HEK293 (cell line): Measurements from ENCODE around the gene GLYATL1B.

Source experiments
- GLI2 ChIP-seq: fragments of 450-650 bp; formaldehyde crosslinking; IDR thresholded peaks from 2 replicates; pipeline ENCODE4; 2017; ENCODE audit warnings: missing biosample characterization, missing genetic modification characterization, low read depth, borderline replicate concordance
- PRDM1 ChIP-seq: fragments of 450-650 bp; formaldehyde crosslinking; IDR thresholded peaks from 2 replicates; pipeline ENCODE4; 2016; ENCODE audit warnings: missing biosample characterization, missing genetic modification characterization
- SETDB1 ChIP-seq: IDR thresholded peaks from one replicate; pipeline ENCODE4 v1.6.1; 2017; ENCODE audit warnings: mild to moderate bottlenecking, low read length, moderate library complexity, mixed read lengths; ENCODE audit not compliant: insufficient read length
- SP2 ChIP-seq: fragments of 450-650 bp; formaldehyde crosslinking; IDR thresholded peaks from 2 replicates; pipeline ENCODE4 v1.5.1; 2016; ENCODE audit warnings: missing biosample characterization, missing genetic modification characterization
- ZIC2 ChIP-seq: fragments of 450-650 bp; formaldehyde crosslinking; IDR thresholded peaks from 2 replicates; pipeline ENCODE4 v1.5.1; 2016; ENCODE audit warnings: missing biosample characterization, missing genetic modification characterization
- ZNF10 ChIP-seq: fragments of 450-650 bp; formaldehyde crosslinking; IDR thresholded peaks from 2 replicates; pipeline ENCODE4 v1.5.1; 2017; ENCODE audit warnings: missing biosample characterization, missing genetic modification characterization
- ZNF175 ChIP-seq: fragments of 450-650 bp; formaldehyde crosslinking; IDR thresholded peaks from 2 replicates; pipeline ENCODE4 v1.5.1; 2016; ENCODE audit warnings: missing biosample characterization, missing genetic modification characterization
- ZNF302 ChIP-seq: fragments of 450-650 bp; formaldehyde crosslinking; IDR thresholded peaks from 2 replicates; pipeline ENCODE4 v1.5.1; 2016; ENCODE audit warnings: missing biosample characterization, missing genetic modification characterization, low read depth
- ZNF423 ChIP-seq: fragments of 450-650 bp; formaldehyde crosslinking; IDR thresholded peaks from 2 replicates; pipeline ENCODE4 v1.5.1; 2016; ENCODE audit warnings: missing biosample characterization, missing genetic modification characterization
- ZNF488 ChIP-seq: fragments of 450-650 bp; formaldehyde crosslinking; IDR thresholded peaks from 2 replicates; pipeline ENCODE4 v1.5.1; 2016; ENCODE audit warnings: missing biosample characterization, missing genetic modification characterization
- ZNF518A ChIP-seq: fragments of 450-650 bp; formaldehyde crosslinking; conservative IDR thresholded peaks from 2 replicates; pipeline ENCODE4 v1.5.1; 2016; ENCODE audit warnings: low read depth, missing biosample characterization, missing genetic modification characterization
- ZNF560 ChIP-seq: fragments of 450-650 bp; formaldehyde crosslinking; IDR thresholded peaks from 2 replicates; pipeline ENCODE4 v1.5.1; 2017; ENCODE audit warnings: missing biosample characterization, missing genetic modification characterization, borderline replicate concordance
- ZNF596 ChIP-seq: fragments of 450-650 bp; IDR thresholded peaks from 2 replicates; pipeline ENCODE4 v1.5.0; 2018; ENCODE audit warnings: missing biosample characterization, mild to moderate bottlenecking, missing genetic modification characterization, moderate library complexity
- ZNF600 ChIP-seq: fragments of 450-650 bp; formaldehyde crosslinking; IDR thresholded peaks from 2 replicates; pipeline ENCODE4 v1.5.1; 2016; ENCODE audit warnings: missing biosample characterization, missing genetic modification characterization
- ZNF610 ChIP-seq: fragments of 450-650 bp; formaldehyde crosslinking; IDR thresholded peaks from 2 replicates; pipeline ENCODE4 v1.5.1; 2016; ENCODE audit warnings: missing biosample characterization, missing genetic modification characterization, borderline replicate concordance
- ZNF664 ChIP-seq: fragments of 450-650 bp; formaldehyde crosslinking; IDR thresholded peaks from 2 replicates; pipeline ENCODE4 v1.5.1; 2016; ENCODE audit warnings: missing biosample characterization, missing genetic modification characterization
- ZNF76 ChIP-seq: fragments of 450-650 bp; formaldehyde crosslinking; IDR thresholded peaks from 2 replicates; pipeline ENCODE4; 2016; ENCODE audit warnings: low read depth, missing biosample characterization, missing genetic modification characterization, borderline replicate concordance
- ZSCAN4 ChIP-seq: fragments of 450-650 bp; formaldehyde crosslinking; IDR thresholded peaks from 2 replicates; pipeline ENCODE4 v1.5.1; 2017; ENCODE audit warnings: missing biosample characterization, missing genetic modification characterization
- TF ChIP-seq, protein P1 (sequence below): fragments of 450-650 bp; IDR thresholded peaks from 2 replicates; pipeline ENCODE4 v1.5.1; 2018; ENCODE audit warnings: missing biosample characterization, missing genetic modification characterization
- TF ChIP-seq, protein P2 (sequence below): fragments of 450-650 bp; formaldehyde crosslinking; IDR thresholded peaks from 2 replicates; pipeline ENCODE4 v1.5.1; 2016; ENCODE audit warnings: missing biosample characterization, missing genetic modification characterization
- TF ChIP-seq, protein P3 (sequence below): fragments of 450-650 bp; formaldehyde crosslinking; IDR thresholded peaks from 2 replicates; pipeline ENCODE4 v1.5.1; 2016; ENCODE audit warnings: missing biosample characterization, missing genetic modification characterization
- TF ChIP-seq, protein P4 (sequence below): fragments of 450-650 bp; formaldehyde crosslinking; IDR thresholded peaks from 2 replicates; pipeline ENCODE4 v1.5.1; 2016; ENCODE audit warnings: missing biosample characterization, missing genetic modification characterization

Gene GLYATL1B

DNA sequence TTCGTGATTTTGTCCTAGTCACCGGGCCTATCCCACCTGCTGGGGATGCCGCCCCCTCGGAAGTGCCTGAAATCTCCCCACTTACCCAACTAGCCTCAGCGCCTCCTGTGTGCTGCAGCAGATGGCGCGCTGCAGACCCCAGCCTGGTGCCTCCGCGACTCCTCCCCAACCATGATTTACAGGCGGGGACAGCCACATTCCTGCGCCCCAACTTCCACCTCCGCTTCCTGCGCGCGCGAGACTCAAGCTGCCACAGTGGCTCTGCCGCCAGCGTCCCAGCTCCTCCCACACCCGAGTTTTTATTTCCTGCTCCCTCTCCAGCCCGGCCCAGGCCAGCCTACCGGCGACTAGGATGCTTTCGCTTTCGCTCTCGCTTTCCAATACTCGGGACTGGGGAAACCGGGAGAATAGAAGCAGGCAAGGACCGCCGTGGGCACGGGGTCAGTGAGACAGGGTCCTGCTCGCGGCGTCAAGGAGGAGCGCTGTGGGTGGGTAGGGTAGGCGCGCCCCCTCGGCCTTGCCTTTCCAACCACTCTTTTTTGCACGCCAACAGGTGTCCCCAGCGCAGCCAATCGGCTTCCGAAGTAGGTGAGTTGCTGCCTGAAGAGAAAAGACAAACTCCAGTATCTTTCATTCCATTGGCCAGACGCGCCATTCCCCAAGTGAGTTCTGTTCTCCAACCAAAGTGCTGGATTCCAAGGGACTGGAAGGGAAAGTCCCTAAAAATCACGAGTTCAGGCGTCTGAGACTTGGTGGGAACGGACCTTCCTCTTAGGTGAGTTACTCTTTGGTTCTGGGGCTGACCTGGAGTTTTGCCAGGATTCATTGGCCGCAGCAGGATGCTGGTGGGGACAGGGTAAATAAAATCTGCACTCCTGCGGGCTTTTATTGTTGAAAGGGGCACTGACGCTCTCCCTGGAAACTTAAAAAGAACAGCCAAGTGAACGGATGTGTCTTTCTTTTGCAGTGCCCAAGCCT lies 56.7 kb downstream of the GLYATL1B start, which contains the start of gene FAM111A (continued):
- TF ChIP-seq ZNF600 (tag by site-specific recombination) (peak; percentile 73), ZNF76 (peak; percentile 36; the same call in 1 of the 2 replicates), ZIC2 (tag by site-specific recombination) (no peak), ZNF175 (tag by site-specific recombination) (no peak), ZSCAN4 (tag by site-specific recombination) (no peak), ZNF302 (tag by site-specific recombination) (no peak), ZNF560 (tag by site-specific recombination) (no peak), SETDB1 (no peak), PRDM1 (tag by site-specific recombination) (peak; percentile 94), ZNF664 (tag by site-specific recombination) (no peak), ZNF10 (tag by site-specific recombination) (no peak), ZNF596 (tag by site-specific recombination) (no peak), ZNF488 (tag by site-specific recombination) (no peak), ZNF423 (tag by site-specific recombination) (no peak), GLI2 (no peak), ZNF518A (tag by site-specific recombination) (no peak), ZNF610 (no peak), SP2 (tag by site-specific recombination) (peak; percentile 80)
- TF ChIP-seq, protein P1, sequence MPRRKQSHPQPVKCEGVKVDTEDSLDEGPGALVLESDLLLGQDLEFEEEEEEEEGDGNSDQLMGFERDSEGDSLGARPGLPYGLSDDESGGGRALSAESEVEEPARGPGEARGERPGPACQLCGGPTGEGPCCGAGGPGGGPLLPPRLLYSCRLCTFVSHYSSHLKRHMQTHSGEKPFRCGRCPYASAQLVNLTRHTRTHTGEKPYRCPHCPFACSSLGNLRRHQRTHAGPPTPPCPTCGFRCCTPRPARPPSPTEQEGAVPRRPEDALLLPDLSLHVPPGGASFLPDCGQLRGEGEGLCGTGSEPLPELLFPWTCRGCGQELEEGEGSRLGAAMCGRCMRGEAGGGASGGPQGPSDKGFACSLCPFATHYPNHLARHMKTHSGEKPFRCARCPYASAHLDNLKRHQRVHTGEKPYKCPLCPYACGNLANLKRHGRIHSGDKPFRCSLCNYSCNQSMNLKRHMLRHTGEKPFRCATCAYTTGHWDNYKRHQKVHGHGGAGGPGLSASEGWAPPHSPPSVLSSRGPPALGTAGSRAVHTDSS (tag by site-specific recombination), result no peak
- TF ChIP-seq, protein P2, sequence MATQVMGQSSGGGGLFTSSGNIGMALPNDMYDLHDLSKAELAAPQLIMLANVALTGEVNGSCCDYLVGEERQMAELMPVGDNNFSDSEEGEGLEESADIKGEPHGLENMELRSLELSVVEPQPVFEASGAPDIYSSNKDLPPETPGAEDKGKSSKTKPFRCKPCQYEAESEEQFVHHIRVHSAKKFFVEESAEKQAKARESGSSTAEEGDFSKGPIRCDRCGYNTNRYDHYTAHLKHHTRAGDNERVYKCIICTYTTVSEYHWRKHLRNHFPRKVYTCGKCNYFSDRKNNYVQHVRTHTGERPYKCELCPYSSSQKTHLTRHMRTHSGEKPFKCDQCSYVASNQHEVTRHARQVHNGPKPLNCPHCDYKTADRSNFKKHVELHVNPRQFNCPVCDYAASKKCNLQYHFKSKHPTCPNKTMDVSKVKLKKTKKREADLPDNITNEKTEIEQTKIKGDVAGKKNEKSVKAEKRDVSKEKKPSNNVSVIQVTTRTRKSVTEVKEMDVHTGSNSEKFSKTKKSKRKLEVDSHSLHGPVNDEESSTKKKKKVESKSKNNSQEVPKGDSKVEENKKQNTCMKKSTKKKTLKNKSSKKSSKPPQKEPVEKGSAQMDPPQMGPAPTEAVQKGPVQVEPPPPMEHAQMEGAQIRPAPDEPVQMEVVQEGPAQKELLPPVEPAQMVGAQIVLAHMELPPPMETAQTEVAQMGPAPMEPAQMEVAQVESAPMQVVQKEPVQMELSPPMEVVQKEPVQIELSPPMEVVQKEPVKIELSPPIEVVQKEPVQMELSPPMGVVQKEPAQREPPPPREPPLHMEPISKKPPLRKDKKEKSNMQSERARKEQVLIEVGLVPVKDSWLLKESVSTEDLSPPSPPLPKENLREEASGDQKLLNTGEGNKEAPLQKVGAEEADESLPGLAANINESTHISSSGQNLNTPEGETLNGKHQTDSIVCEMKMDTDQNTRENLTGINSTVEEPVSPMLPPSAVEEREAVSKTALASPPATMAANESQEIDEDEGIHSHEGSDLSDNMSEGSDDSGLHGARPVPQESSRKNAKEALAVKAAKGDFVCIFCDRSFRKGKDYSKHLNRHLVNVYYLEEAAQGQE (tag by site-specific recombination), result 0 out of 2 replicates have a peak, but pooled peaks have one; percentile 22
- TF ChIP-seq, protein P3, sequence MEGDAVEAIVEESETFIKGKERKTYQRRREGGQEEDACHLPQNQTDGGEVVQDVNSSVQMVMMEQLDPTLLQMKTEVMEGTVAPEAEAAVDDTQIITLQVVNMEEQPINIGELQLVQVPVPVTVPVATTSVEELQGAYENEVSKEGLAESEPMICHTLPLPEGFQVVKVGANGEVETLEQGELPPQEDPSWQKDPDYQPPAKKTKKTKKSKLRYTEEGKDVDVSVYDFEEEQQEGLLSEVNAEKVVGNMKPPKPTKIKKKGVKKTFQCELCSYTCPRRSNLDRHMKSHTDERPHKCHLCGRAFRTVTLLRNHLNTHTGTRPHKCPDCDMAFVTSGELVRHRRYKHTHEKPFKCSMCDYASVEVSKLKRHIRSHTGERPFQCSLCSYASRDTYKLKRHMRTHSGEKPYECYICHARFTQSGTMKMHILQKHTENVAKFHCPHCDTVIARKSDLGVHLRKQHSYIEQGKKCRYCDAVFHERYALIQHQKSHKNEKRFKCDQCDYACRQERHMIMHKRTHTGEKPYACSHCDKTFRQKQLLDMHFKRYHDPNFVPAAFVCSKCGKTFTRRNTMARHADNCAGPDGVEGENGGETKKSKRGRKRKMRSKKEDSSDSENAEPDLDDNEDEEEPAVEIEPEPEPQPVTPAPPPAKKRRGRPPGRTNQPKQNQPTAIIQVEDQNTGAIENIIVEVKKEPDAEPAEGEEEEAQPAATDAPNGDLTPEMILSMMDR, result peak; percentile 65
- TF ChIP-seq, protein P4, sequence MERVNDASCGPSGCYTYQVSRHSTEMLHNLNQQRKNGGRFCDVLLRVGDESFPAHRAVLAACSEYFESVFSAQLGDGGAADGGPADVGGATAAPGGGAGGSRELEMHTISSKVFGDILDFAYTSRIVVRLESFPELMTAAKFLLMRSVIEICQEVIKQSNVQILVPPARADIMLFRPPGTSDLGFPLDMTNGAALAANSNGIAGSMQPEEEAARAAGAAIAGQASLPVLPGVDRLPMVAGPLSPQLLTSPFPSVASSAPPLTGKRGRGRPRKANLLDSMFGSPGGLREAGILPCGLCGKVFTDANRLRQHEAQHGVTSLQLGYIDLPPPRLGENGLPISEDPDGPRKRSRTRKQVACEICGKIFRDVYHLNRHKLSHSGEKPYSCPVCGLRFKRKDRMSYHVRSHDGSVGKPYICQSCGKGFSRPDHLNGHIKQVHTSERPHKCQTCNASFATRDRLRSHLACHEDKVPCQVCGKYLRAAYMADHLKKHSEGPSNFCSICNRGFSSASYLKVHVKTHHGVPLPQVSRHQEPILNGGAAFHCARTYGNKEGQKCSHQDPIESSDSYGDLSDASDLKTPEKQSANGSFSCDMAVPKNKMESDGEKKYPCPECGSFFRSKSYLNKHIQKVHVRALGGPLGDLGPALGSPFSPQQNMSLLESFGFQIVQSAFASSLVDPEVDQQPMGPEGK, result peak; percentile 78
